ENCODE data around the gene ZNF683. TPM values are rescaled to one million over a fixed set of nuclear protein-coding genes. Genes with fewer than 3 reads are reported as not detected.

ZNF683 gene
- total RNA-seq, 6 experiments from 2014 or later = 0.19 TPM; not detected in 5

DNA sequence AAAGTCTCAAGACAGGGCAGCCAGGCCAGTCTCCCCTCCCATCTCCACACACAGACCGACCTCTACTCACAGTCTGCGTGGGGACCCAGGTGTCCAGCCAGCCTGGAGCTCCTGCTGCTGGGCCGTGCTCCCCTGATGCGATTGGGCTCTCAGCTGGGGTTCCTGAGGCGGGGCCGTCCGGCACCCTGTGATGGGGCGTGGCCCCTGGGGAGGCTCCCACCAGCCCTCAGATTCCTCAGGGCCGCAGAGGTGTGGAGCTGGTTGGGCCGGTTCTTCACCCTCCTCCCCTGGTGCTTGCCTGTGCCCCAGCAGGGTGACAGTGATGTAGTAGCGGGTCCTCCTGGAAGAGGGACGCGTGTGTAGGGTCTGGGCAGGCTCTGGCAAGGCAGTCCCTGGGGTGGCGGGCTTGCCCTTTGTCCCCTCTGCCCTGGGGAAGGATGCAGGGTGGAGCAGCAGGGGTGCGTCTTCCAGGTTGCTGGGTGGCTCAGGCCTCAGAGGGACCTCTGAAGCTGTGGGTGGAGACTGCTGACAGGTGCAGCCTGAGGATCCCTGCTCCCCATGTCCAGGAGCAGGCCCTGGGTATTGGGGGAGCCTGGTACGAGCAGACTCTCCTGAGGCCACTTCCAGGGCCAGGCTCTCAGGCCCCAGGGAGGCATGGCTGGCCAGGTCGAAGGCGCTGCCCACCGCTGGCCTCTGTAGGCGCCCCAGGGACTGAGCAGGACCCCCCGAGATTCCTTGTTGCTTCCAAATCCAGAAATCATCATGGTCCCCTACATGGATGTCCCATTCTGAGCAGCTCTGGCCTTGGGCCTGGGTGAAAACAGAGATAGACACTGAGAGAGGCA is 18.4 kb downstream of the ZNF683 start, which contains the start of gene CRYBG2:
TSS of gene CRYBG2 (minus strand) at position 155 of the 845 bp plus-strand sequence. CDS start 7,473 bp downstream, outside the sequence.
- Histone ChIP-seq H3K4me3 (no peak within 1 kb of the TSS), H3K27ac (no peak within 1 kb of the TSS), H3K4me1 (peaks cover 0 to 16% (median 4%) of the 10 kb centered on the region in 4 donors), H3K9me3 (no peaks in the 10 kb centered on the region), H3K36me3 (no peaks in the 10 kb centered on the region), H3K27me3 (no peaks in the 10 kb centered on the region)
- no peak for DNase-seq
- ATAC-seq = no peak
- WGBS (ENCODE audit: insufficient coverage, low coverage, low lambda C conversion rate, missing lambda C conversion rate) = 100% methylated on average over 2 of the region's 21 CpGs
- TF ChIP-seq CTCF (IDR thresholded peaks at IDR 0.05) = no peak
- TF ChIP-seq POLR2A (IDR thresholded peaks at IDR 0.05) = no peak
- intact Hi-C loops (cut with DNase I) = no loop called here

DNA sequence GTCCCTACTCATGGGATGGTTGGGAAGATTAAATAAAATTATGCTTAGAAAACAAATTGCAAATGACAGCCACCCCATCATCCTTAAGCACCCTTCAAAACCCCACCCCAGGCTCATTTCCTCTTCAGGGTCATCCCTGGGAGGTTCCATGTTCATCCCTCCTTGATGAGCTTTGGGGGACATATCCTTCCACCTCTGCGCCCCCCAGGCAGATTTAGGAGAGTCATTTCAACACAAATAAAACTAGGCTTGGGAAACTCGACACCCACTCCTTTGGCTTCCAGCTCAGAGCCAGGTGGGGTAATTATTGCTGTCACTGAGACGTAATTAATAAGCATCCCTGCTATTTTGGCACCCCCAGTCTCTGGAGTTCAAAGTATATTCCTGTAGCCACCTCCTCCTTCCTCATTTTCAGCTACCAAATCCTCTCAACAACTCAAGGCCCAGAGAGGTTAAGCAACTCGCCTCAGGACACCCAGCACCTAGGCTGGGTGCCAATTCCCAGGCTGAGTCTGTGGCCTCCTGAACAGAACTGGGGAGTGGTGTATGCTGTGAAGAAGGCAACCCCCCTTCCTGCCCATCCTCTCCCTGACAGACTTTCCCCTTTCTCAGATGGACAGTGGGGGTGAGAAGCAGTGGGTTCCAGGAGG is 19.2 kb downstream of the ZNF683 start:
- no peak overlapping the region for H3K4me3 ChIP-seq
- no peak for ATAC-seq
- no peak overlapping the region for H3K27ac ChIP-seq
- intact Hi-C loops (cut with DNase I) = no loop called here
- peaks cover 0 to 9% (median 0%) of the 10 kb centered on the region in 4 donors for H3K4me1 ChIP-seq
- no peaks in the 10 kb centered on the region for H3K27me3 ChIP-seq
- TF ChIP-seq POLR2A (IDR thresholded peaks at IDR 0.05) (no peak), CTCF (IDR thresholded peaks at IDR 0.05) (no peak)
- DNase-seq = no peak
- no peaks in the 10 kb centered on the region for H3K36me3 ChIP-seq
- no peaks in the 10 kb centered on the region for H3K9me3 ChIP-seq
- 93% methylated on average over 3 of the region's 4 CpGs for WGBS (ENCODE audit: insufficient coverage, low coverage, low lambda C conversion rate, missing lambda C conversion rate)

DNA sequence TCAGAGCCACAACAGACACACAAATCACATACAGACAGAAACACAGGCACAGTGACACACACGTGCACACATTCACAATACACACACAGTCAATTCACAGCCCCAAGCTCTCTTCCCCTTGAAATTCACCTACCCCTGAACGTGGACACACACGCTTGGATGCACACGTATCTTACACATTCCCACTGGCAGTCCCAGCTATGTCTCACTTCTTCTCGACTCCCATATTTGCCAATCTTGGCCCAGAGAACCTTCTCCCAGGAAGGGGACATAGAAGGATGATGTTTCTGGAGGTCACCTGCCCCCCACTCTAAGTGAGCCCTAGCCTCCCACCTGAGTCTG is 20.2 kb downstream of the ZNF683 start:
- Histone ChIP-seq H3K27me3 (no peaks in the 10 kb centered on the region), H3K27ac (no peak overlapping the region), H3K9me3 (no peaks in the 10 kb centered on the region), H3K4me3 (no peak overlapping the region), H3K4me1 (peaks cover 0 to 9% (median 0%) of the 10 kb centered on the region in 4 donors), H3K36me3 (no peaks in the 10 kb centered on the region)
- no peak for ATAC-seq
- TF ChIP-seq POLR2A (IDR thresholded peaks at IDR 0.05) = no peak
- no peak for TF ChIP-seq CTCF (IDR thresholded peaks at IDR 0.05)
- no peak for DNase-seq
- WGBS (ENCODE audit: insufficient coverage, low coverage, low lambda C conversion rate, missing lambda C conversion rate) = 70% methylated on average over 5 of the region's 5 CpGs
- intact Hi-C loops (cut with DNase I) = no loop called here

DNA sequence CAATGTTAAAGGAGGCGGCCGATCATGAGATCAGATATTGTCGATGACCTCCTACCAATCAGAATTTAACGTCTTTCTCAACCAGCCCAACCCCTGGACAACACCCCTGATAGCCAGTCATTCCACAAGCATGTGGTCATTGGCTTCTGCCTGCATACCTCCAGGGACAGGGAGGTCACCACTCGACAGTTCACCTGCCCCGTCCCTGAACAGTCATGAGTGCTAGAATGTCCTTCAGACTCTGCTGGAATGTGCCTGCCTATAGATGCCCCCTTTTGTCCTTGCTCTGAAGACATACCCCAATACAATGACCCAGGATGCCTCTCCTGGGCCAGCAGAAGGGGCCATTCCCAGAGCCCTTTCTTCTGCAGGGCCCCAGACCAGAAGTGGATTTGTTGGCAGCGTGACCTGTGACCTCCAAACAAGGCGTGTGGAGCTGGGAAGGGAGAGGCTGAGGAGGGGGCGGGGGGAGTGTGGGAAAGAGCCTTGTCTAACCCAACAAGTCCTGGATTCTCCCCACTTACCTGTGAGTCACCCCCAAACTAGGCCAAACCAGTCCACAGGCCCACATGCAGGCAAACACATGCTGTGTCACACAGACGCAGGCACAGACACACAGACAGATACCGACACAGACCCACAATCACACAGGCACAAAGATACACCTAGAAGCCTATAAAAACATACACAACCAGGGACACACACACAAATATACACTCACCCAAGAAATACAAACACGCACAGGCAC is 20.8 kb downstream of the ZNF683 start:
- TF ChIP-seq POLR2A (IDR thresholded peaks at IDR 0.05) (no peak), CTCF (IDR thresholded peaks at IDR 0.05) (no peak)
- intact Hi-C loops (cut with DNase I) = no loop called here
- 60% methylated on average over 2 of the region's 12 CpGs for WGBS (ENCODE audit: insufficient coverage, low coverage, low lambda C conversion rate, missing lambda C conversion rate)
- Histone ChIP-seq H3K4me1 (peaks cover 0 to 9% (median 0%) of the 10 kb centered on the region in 4 donors), H3K9me3 (no peaks in the 10 kb centered on the region), H3K36me3 (no peaks in the 10 kb centered on the region), H3K4me3 (no peak overlapping the region), H3K27me3 (no peaks in the 10 kb centered on the region), H3K27ac (no peak overlapping the region)
- ATAC-seq (peak in 1 of 4 donors; percentile 69), DNase-seq (no peak)

Data from right lobe of liver (tissue), 6 donors.